Panc1 (cell line): Measurements from ENCODE around the gene FAM200A. TPM values are rescaled to one million over a fixed set of nuclear protein-coding genes. Genes with fewer than 3 reads are reported as not detected.

ENCODE experiments used
- ATAC-seq: fragments of 200-7000 bp; cut with Tn5 transposase; 2 replicates; pipeline ENCODE4 v1.9.1; 2020; ENCODE audit warnings: mild to moderate bottlenecking, moderate library complexity
- BruUV-seq: library from RNA; stranded (reverse); fragments of 400-500 nt; replicated peaks from 2 replicates; lab custom pipeline; 2021; lab: Mats Ljungman, UMichigan
- CTCF ChIA-PET: fragments of 300-600 bp; sonication (Branson Sonifier 250); formaldehyde crosslinking; loops from one replicate; lab custom pipeline; 2022; ENCODE audit warnings: antibody characterized with exemption; lab: Charles Lee
- POLR2A ChIA-PET: fragments of 300-600 bp; sonication (Branson Sonifier 250); formaldehyde crosslinking; loops from one replicate; lab custom pipeline; 2022; ENCODE audit warnings: antibody characterized with exemption; lab: Charles Lee
- DNase-seq: peaks from one replicate; pipeline ENCODE4 v3.0.0-alpha.2; 2010; ENCODE audit warnings: low read depth, low spot score
- H3K27ac ChIP-seq: 2 replicates; pipeline ENCODE4 v1.5.1; 2011; ENCODE audit warnings: mild to moderate bottlenecking, low read length, inconsistent platforms
- H3K27me3 ChIP-seq: fragments of 200-500 bp; sonication (Bioruptor generic); 2 replicates; pipeline ENCODE4 v1.6.0; 2014; ENCODE audit warnings: low read length, inconsistent platforms; ENCODE audit not compliant: control insufficient read depth, insufficient read depth
- H3K36me3 ChIP-seq: fragments of 200-500 bp; sonication (Bioruptor generic); 2 replicates; pipeline ENCODE4 v1.5.1; 2014; ENCODE audit warnings: inconsistent platforms, mild to moderate bottlenecking, low read length, moderate library complexity; ENCODE audit not compliant: control insufficient read depth, insufficient read depth
- H3K4me1 ChIP-seq: 2 replicates; pipeline ENCODE4 v1.5.1; 2011; ENCODE audit warnings: inconsistent platforms, mild to moderate bottlenecking, low read length, moderate library complexity; ENCODE audit not compliant: control insufficient read depth, insufficient read depth
- H3K4me3 ChIP-seq, 2 experiments: 2 replicates each; pipeline ENCODE4 v1.5.1; 2011 to 2012; ENCODE audit warnings: low read depth in 2 of 2, low read length in 2 of 2, mild to moderate bottlenecking in 2 of 2, inconsistent platforms in 1 of 2, moderate library complexity in 1 of 2
- H3K9me3 ChIP-seq: fragments of 200-500 bp; sonication (Bioruptor generic); 2 replicates; pipeline ENCODE4 v1.5.1; 2014; ENCODE audit warnings: low read depth, mild to moderate bottlenecking, inconsistent platforms, low read length, moderate library complexity; ENCODE audit not compliant: control insufficient read depth, insufficient read depth
- POLR2AphosphoS5 ChIP-seq: IDR thresholded peaks from 2 replicates; pipeline ENCODE4 v1.6.1; 2012; ENCODE audit warnings: mild to moderate bottlenecking, low read depth, low read length, moderate library complexity
- SIN3A ChIP-seq: IDR thresholded peaks from 2 replicates; pipeline ENCODE4 v1.6.1; 2012; ENCODE audit warnings: low read depth, mild to moderate bottlenecking, low read length, moderate library complexity, borderline replicate concordance; ENCODE audit not compliant: insufficient read depth
- TCF7L2 ChIP-seq: IDR thresholded peaks from 2 replicates; pipeline ENCODE4 v1.6.1; 2011; ENCODE audit warnings: mild to moderate bottlenecking, low read depth, low read length, inconsistent platforms
- in situ Hi-C: cut with HindIII; loops from 2 replicates; pipeline ENCODE4 v1.10.0; 2016; ENCODE audit warnings: low sequenced_read_pairs, low pct_unique_long_range_greater_than_20kb
- intact Hi-C: fragments of 100-400 bp; cut with micrococcal nuclease; formaldehyde crosslinking; loops from one replicate; pipeline ENCODE4 v1.10.0; 2022; ENCODE audit not compliant: unreplicated experiment
- total RNA-seq: library from RNA; stranded (reverse); gene quantifications from one replicate; pipeline ENCODE4 v1.2.1, GENCODE V29; 2021; ENCODE audit not compliant: unreplicated experiment
- TF ChIP-seq, protein P1 (sequence below), 2 experiments: IDR thresholded peaks; 2 replicates each; pipeline ENCODE4 v1.6.1; 2011 to 2012; ENCODE audit warnings: low read depth in 2 of 2, control low read depth in 1 of 2, low read length in 1 of 2, mild to moderate bottlenecking in 1 of 2, moderate library complexity in 1 of 2; ENCODE audit not compliant: insufficient read depth in 1 of 2
- TF ChIP-seq, protein P2 (sequence below): fragments of 450-650 bp; IDR thresholded peaks from 2 replicates; pipeline ENCODE4 v1.5.1; 2017; ENCODE audit warnings: mild to moderate bottlenecking

The FAM200A gene
- total RNA-seq, 1 experiment from 2014 or later = 4.6 TPM

- no peaks in the 10 kb centered on the region for H3K27me3 ChIP-seq
- ATAC-seq (no peak), DNase-seq (no peak)
- in situ Hi-C loops (no loop called here), intact Hi-C loops (no loop called here)
- no peak overlapping the region for H3K4me3 ChIP-seq
- peaks cover 7% of the 10 kb centered on the region; the same call in 1 of the 2 replicates for H3K9me3 ChIP-seq
- POLR2A ChIA-PET = no interaction called here
- H3K4me1 ChIP-seq = no peaks in the 10 kb centered on the region
- CTCF ChIA-PET = no interaction called here
- peaks cover 9% of the 10 kb centered on the region; the same call in 1 of the 2 replicates for H3K36me3 ChIP-seq
- no TSS peak for BruUV-seq
- TF ChIP-seq, protein P1, sequence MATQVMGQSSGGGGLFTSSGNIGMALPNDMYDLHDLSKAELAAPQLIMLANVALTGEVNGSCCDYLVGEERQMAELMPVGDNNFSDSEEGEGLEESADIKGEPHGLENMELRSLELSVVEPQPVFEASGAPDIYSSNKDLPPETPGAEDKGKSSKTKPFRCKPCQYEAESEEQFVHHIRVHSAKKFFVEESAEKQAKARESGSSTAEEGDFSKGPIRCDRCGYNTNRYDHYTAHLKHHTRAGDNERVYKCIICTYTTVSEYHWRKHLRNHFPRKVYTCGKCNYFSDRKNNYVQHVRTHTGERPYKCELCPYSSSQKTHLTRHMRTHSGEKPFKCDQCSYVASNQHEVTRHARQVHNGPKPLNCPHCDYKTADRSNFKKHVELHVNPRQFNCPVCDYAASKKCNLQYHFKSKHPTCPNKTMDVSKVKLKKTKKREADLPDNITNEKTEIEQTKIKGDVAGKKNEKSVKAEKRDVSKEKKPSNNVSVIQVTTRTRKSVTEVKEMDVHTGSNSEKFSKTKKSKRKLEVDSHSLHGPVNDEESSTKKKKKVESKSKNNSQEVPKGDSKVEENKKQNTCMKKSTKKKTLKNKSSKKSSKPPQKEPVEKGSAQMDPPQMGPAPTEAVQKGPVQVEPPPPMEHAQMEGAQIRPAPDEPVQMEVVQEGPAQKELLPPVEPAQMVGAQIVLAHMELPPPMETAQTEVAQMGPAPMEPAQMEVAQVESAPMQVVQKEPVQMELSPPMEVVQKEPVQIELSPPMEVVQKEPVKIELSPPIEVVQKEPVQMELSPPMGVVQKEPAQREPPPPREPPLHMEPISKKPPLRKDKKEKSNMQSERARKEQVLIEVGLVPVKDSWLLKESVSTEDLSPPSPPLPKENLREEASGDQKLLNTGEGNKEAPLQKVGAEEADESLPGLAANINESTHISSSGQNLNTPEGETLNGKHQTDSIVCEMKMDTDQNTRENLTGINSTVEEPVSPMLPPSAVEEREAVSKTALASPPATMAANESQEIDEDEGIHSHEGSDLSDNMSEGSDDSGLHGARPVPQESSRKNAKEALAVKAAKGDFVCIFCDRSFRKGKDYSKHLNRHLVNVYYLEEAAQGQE (IDR thresholded peaks at IDR 0.05; ENCODE audit: insufficient read depth in 1 of 2, low read depth in 2 of 2, low read length in 1 of 2) = no peak
- TF ChIP-seq SIN3A = no peak
- TF ChIP-seq POLR2AphosphoS5 = no peak
- TF ChIP-seq, protein P2, sequence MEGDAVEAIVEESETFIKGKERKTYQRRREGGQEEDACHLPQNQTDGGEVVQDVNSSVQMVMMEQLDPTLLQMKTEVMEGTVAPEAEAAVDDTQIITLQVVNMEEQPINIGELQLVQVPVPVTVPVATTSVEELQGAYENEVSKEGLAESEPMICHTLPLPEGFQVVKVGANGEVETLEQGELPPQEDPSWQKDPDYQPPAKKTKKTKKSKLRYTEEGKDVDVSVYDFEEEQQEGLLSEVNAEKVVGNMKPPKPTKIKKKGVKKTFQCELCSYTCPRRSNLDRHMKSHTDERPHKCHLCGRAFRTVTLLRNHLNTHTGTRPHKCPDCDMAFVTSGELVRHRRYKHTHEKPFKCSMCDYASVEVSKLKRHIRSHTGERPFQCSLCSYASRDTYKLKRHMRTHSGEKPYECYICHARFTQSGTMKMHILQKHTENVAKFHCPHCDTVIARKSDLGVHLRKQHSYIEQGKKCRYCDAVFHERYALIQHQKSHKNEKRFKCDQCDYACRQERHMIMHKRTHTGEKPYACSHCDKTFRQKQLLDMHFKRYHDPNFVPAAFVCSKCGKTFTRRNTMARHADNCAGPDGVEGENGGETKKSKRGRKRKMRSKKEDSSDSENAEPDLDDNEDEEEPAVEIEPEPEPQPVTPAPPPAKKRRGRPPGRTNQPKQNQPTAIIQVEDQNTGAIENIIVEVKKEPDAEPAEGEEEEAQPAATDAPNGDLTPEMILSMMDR = no peak
- no peak for TF ChIP-seq TCF7L2
- no peak overlapping the region for H3K27ac ChIP-seq
These were observed 30.5 kb downstream of the FAM200A start for GRCh38 chr7:99521399-99521798.

- Histone ChIP-seq H3K27ac (no peak overlapping the region), H3K4me1 (no peaks in the 10 kb centered on the region), H3K27me3 (no peaks in the 10 kb centered on the region), H3K4me3 (no peak overlapping the region), H3K36me3 (no peaks in the 10 kb centered on the region; the same call in 1 of the 2 replicates), H3K9me3 (no peaks in the 10 kb centered on the region)
- CTCF ChIA-PET = no interaction called here
- ATAC-seq = no peak
- intact Hi-C loops (no loop called here), in situ Hi-C loops (no loop called here)
- TSS peak; percentile 58 for BruUV-seq
- no peak for DNase-seq
- POLR2A ChIA-PET = no interaction called here
- TF ChIP-seq TCF7L2 = no peak
- TF ChIP-seq, protein P2 = no peak
- no peak for TF ChIP-seq SIN3A
These were observed 37.9 kb downstream of the FAM200A start for GRCh38 chr7:99514050-99514449.
